K562 (cell line): ENCODE results near the gene MTFR2. TPM values are rescaled to one million over a fixed set of nuclear protein-coding genes. Genes with fewer than 3 reads are reported as not detected.

Source experiments
- BACH1 ChIP-seq: fragments of 200-800 bp; sonication (Bioruptor generic); IDR thresholded peaks from 2 replicates; pipeline ENCODE4 v1.6.1; 2016; ENCODE audit warnings: missing genetic modification characterization, missing compliant biosample characterization
- CBFA2T2 ChIP-seq: fragments of 450-650 bp; conservative IDR thresholded peaks from 2 replicates; pipeline ENCODE4 v1.6.1; 2017; ENCODE audit warnings: mild to moderate bottlenecking
- DACH1 ChIP-seq: fragments of 450-650 bp; IDR thresholded peaks from 2 replicates; pipeline ENCODE4 v1.6.1; 2018; ENCODE audit not compliant: partially characterized antibody
- EHMT2 ChIP-seq: fragments of 450-650 bp; IDR thresholded peaks from 2 replicates; pipeline ENCODE4 v1.6.1; 2018; ENCODE audit warnings: antibody characterized with exemption
- ELF1 ChIP-seq: fragments of 200-800 bp; sonication (Bioruptor generic); IDR thresholded peaks from 2 replicates; pipeline ENCODE4 v1.6.1; 2016; ENCODE audit warnings: missing genetic modification characterization, missing compliant biosample characterization
- HDGF ChIP-seq: fragments of 450-650 bp; IDR thresholded peaks from 2 replicates; pipeline ENCODE4 v1.6.1; 2016
- HOXB6 ChIP-seq: fragments of 250-450 bp; sonication (Bioruptor Pico); IDR thresholded peaks from 2 replicates; pipeline ENCODE4 v1.5.1; 2022; ENCODE audit warnings: mild to moderate bottlenecking, borderline replicate concordance
- IFI16 ChIP-seq: fragments of 250-450 bp; sonication (Bioruptor Pico); IDR thresholded peaks from 2 replicates; pipeline ENCODE4 v2.1.2; 2022; ENCODE audit warnings: mild to moderate bottlenecking, inconsistent platforms
- NCOA2 ChIP-seq, 2 experiments: fragments of 450-650 bp; IDR thresholded peaks; 2 replicates each; pipeline ENCODE4 v1.6.1; 2018; ENCODE audit warnings: mild to moderate bottlenecking in 2 of 2, moderate library complexity in 1 of 2; ENCODE audit not compliant: partially characterized antibody in 2 of 2
- NR4A1 ChIP-seq, 2 experiments: fragments of 250-450 bp in 1 of 2; fragments of 450-650 bp in 1 of 2; sonication (Bioruptor Pico) in 1 of 2; IDR thresholded peaks; 2 replicates each; pipeline versions ENCODE4 v1.4.0 to v1.6.1; 2016 to 2020; ENCODE audit warnings: mild to moderate bottlenecking in 2 of 2, missing compliant biosample characterization in 1 of 2, missing genetic modification characterization in 1 of 2, moderate library complexity in 1 of 2
- RB1 ChIP-seq: fragments of 450-650 bp; IDR thresholded peaks from 2 replicates; pipeline ENCODE4 v1.6.1; 2017; ENCODE audit warnings: low read depth, mild to moderate bottlenecking
- STAG1 ChIP-seq: sonication (generic); formaldehyde crosslinking; IDR thresholded peaks from 2 replicates; pipeline ENCODE4 v1.5.0; 2020; ENCODE audit warnings: missing genetic modification reagents, borderline replicate concordance
- SUPT5H ChIP-seq: fragments of 450-650 bp; IDR thresholded peaks from 2 replicates; pipeline ENCODE4 v1.6.1; 2016
- ZFPM2 ChIP-seq: fragments of 250-450 bp; sonication (Bioruptor Pico); IDR thresholded peaks from 2 replicates; pipeline ENCODE4 v1.5.1; 2022; ENCODE audit warnings: mild to moderate bottlenecking
- ZNF699 ChIP-seq: fragments of 250-450 bp; sonication (Bioruptor Pico); IDR thresholded peaks from 2 replicates; pipeline ENCODE4 v1.8.0; 2021; ENCODE audit warnings: mild to moderate bottlenecking, moderate library complexity; ENCODE audit not compliant: insufficient replicate concordance
- ZNF77 ChIP-seq: fragments of 250-450 bp; sonication (Bioruptor Pico); IDR thresholded peaks from 2 replicates; pipeline ENCODE4 v1.5.0; 2020
- polyA plus RNA-seq, 8 experiments: library from polyadenylated mRNA; depleted of rRNA in 4 of 8; stranded (reverse) in 5 of 8; unstranded in 3 of 8; fragments of >200 nt; fragmentation: Nextera tagmentation in 2 of 8; fragmentation: Illumina TruSeq in 1 of 8; extraction: Ambion mirVana in 2 of 8; extraction: Trizol in 1 of 8; gene quantifications; 2 replicates each; pipeline versions ENCODE4 v1.2.1 to v1.2.3, GENCODE V29; 2011 to 2014; ENCODE audit warnings: inconsistent platforms in 1 of 8, missing spikeins in 1 of 8
- total RNA-seq, 7 experiments: library from RNA; depleted of rRNA in 6 of 7; stranded (reverse); fragments of >200 nt in 6 of 7; fragmentation: Illumina TruSeq in 2 of 7; extraction: Trizol in 2 of 7; gene quantifications; 2 replicates each; pipeline versions ENCODE4 v1.2.1 to v1.2.3, GENCODE V29; 2011 to 2021; ENCODE audit warnings: low replicate concordance in 1 of 7
- TF ChIP-seq, protein P1 (sequence below): fragments of 250-450 bp; sonication (Bioruptor Pico); IDR thresholded peaks from 2 replicates; pipeline ENCODE4 v1.4.0; 2020; ENCODE audit warnings: mild to moderate bottlenecking, moderate library complexity, borderline replicate concordance
- TF ChIP-seq, protein P2 (sequence below): fragments of 450-650 bp; IDR thresholded peaks from 2 replicates; pipeline ENCODE4 v1.6.1; 2016; ENCODE audit warnings: antibody characterized with exemption
- TF ChIP-seq, protein P3 (sequence below): fragments of 450-650 bp; formaldehyde crosslinking; IDR thresholded peaks from 2 replicates; pipeline ENCODE4 v1.4.0; 2020; ENCODE audit warnings: mild to moderate bottlenecking
- TF ChIP-seq, protein P4 (sequence below): fragments of 450-650 bp; formaldehyde crosslinking; IDR thresholded peaks from 2 replicates; pipeline ENCODE4 v1.4.0; 2020; ENCODE audit warnings: mild to moderate bottlenecking, moderate library complexity
- TF ChIP-seq, protein P5 (sequence below), 2 experiments: fragments of 450-650 bp in 1 of 2; sonication (generic) in 1 of 2; formaldehyde crosslinking in 1 of 2; IDR thresholded peaks in 1 of 2; conservative IDR thresholded peaks in 1 of 2; 2 replicates each; pipeline versions ENCODE4 v1.6.1 to v1.8.1; 2016 to 2023; ENCODE audit warnings: mild to moderate bottlenecking in 2 of 2, moderate library complexity in 2 of 2, inconsistent platforms in 1 of 2, missing genetic modification reagents in 1 of 2

Gene MTFR2
- total and polyA plus RNA-seq, 9 of the 15 experiments (the other 6 are each of a cell fraction or from before 2014, with no cell fraction given), result 10.1 to 63.3 (median 45.9) TPM

DNA sequence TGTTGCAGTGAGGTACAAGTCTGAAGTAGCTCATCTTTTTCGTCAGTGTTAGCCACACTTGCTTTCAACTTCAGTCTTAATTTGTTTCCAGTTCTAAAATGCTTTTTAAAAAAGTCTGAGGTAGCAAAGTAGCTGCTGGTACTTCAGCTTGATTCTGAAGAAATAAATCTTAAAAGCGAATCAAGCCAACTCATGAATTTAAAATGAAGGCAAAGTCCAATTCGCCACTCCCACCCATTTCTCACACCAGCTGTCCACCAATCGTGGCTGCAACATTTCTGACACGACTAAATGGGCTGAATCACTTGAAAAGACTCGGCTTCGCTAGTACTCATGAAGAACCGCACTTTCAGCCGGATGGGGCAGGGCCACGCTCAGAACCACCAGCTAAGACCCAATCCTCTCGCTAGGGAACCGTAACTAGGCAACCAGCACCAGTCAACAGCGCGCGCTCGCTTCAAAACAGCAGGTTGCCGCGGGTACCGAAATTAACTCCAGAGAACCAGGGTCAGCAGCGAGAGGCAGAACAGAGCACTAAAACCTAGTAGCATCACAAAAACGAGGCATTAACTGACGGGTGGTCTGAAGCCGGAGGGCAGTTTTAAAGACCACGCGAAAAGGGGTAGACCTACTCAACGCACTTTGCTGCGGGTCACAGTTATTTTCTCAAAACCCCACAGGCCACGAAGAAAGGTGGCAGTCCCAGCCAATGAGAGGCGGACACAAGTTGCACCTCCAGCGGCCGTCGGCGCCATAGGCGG is 38.6 kb upstream of the MTFR2 start (continued):
- TF ChIP-seq, protein P1, sequence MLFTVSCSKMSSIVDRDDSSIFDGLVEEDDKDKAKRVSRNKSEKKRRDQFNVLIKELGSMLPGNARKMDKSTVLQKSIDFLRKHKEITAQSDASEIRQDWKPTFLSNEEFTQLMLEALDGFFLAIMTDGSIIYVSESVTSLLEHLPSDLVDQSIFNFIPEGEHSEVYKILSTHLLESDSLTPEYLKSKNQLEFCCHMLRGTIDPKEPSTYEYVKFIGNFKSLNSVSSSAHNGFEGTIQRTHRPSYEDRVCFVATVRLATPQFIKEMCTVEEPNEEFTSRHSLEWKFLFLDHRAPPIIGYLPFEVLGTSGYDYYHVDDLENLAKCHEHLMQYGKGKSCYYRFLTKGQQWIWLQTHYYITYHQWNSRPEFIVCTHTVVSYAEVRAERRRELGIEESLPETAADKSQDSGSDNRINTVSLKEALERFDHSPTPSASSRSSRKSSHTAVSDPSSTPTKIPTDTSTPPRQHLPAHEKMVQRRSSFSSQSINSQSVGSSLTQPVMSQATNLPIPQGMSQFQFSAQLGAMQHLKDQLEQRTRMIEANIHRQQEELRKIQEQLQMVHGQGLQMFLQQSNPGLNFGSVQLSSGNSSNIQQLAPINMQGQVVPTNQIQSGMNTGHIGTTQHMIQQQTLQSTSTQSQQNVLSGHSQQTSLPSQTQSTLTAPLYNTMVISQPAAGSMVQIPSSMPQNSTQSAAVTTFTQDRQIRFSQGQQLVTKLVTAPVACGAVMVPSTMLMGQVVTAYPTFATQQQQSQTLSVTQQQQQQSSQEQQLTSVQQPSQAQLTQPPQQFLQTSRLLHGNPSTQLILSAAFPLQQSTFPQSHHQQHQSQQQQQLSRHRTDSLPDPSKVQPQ (CRISPR knock-in tag), result no peak
- TF ChIP-seq STAG1 (no peak), NR4A1 (CRISPR knock-in tag; IDR thresholded peaks at IDR 0.05) (0 out of 2 replicates have a peak, but pooled peaks have one; percentile 61), NR4A1 (tag; IDR thresholded peaks at IDR 0.05) (no peak), ELF1 (no peak), ZNF699 (CRISPR knock-in tag) (no peak), ZNF77 (CRISPR knock-in tag) (no peak), SUPT5H (no peak), EHMT2 (no peak), CBFA2T2 (no peak), HOXB6 (CRISPR knock-in tag) (no peak), RB1 (no peak; the same call in 1 of the 2 replicates), IFI16 (CRISPR knock-in tag) (no peak), BACH1 (tag) (peak; percentile 68), ZFPM2 (CRISPR knock-in tag) (no peak), DACH1 (no peak), NCOA2 (IDR thresholded peaks at IDR 0.05; ENCODE audit: partially characterized antibody in 2 of 2) (no peak), HDGF (0 out of 2 replicates have a peak, but pooled peaks have one; percentile 74)
- TF ChIP-seq, protein P2, sequence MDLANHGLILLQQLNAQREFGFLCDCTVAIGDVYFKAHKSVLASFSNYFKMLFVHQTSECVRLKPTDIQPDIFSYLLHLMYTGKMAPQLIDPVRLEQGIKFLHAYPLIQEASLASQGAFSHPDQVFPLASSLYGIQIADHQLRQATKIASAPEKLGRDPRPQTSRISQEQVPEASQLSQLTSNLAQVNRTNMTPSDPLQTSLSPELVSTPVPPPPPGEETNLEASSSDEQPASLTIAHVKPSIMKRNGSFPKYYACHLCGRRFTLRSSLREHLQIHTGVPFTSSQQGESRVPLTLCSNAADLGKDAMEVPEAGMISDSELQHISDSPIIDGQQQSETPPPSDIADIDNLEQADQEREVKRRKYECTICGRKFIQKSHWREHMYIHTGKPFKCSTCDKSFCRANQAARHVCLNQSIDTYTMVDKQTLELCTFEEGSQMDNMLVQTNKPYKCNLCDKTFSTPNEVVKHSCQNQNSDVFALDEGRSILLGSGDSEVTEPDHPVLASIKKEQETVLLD, result no peak
- TF ChIP-seq, protein P3, sequence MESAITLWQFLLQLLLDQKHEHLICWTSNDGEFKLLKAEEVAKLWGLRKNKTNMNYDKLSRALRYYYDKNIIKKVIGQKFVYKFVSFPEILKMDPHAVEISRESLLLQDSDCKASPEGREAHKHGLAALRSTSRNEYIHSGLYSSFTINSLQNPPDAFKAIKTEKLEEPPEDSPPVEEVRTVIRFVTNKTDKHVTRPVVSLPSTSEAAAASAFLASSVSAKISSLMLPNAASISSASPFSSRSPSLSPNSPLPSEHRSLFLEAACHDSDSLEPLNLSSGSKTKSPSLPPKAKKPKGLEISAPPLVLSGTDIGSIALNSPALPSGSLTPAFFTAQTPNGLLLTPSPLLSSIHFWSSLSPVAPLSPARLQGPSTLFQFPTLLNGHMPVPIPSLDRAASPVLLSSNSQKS (CRISPR knock-in tag), result no peak
- TF ChIP-seq, protein P4, sequence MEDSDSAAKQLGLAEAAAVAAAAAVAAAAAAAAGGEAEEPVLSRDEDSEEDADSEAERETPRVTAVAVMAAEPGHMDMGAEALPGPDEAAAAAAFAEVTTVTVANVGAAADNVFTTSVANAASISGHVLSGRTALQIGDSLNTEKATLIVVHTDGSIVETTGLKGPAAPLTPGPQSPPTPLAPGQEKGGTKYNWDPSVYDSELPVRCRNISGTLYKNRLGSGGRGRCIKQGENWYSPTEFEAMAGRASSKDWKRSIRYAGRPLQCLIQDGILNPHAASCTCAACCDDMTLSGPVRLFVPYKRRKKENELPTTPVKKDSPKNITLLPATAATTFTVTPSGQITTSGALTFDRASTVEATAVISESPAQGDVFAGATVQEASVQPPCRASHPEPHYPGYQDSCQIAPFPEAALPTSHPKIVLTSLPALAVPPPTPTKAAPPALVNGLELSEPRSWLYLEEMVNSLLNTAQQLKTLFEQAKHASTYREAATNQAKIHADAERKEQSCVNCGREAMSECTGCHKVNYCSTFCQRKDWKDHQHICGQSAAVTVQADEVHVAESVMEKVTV (CRISPR knock-in tag), result no peak
- TF ChIP-seq, protein P5, sequence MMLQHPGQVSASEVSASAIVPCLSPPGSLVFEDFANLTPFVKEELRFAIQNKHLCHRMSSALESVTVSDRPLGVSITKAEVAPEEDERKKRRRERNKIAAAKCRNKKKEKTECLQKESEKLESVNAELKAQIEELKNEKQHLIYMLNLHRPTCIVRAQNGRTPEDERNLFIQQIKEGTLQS (IDR thresholded peaks at IDR 0.05), result no peak
- TF ChIP-seq, protein P5 (CRISPR knock-in tag; conservative IDR thresholded peaks at IDR 0.05), result no peak
